MM.1S (cell line): ENCODE data around the gene CFAP61.

Experiments
- DNase-seq: peaks from one replicate; pipeline ENCODE4 v3.0.0-alpha.2; 2015
- H2AFZ ChIP-seq: fragments of 300-600 bp; sonication (generic); 2 replicates; pipeline ENCODE4 v1.6.0; 2016; ENCODE audit warnings: antibody characterized with exemption, low read length
- H3F3A ChIP-seq: fragments of 300-600 bp; sonication (generic); 2 replicates; pipeline ENCODE4 v1.6.1; 2016; ENCODE audit warnings: mild to moderate bottlenecking, antibody characterized with exemption, low read length, moderate library complexity, mixed read lengths; ENCODE audit not compliant: insufficient read depth
- H3K27ac ChIP-seq: fragments of 300-600 bp; sonication (generic); 2 replicates; pipeline ENCODE4 v1.5.1; 2016; ENCODE audit warnings: mild to moderate bottlenecking, low read length
- H3K27me3 ChIP-seq: fragments of 300-600 bp; sonication (generic); replicated peaks from 2 replicates; pipeline ENCODE4 v1.6.0; 2016; ENCODE audit warnings: low read length; ENCODE audit not compliant: insufficient read depth
- H3K36me3 ChIP-seq: fragments of 300-600 bp; sonication (generic); replicated peaks from 2 replicates; pipeline ENCODE4 v1.6.1; 2016; ENCODE audit warnings: mild to moderate bottlenecking, low read length, mixed read lengths; ENCODE audit not compliant: insufficient read depth
- H3K4me1 ChIP-seq: fragments of 300-600 bp; sonication (generic); 2 replicates; pipeline ENCODE4 v1.6.1; 2016; ENCODE audit warnings: low read length, mixed read lengths
- H3K4me2 ChIP-seq: fragments of 300-600 bp; sonication (generic); 2 replicates; pipeline ENCODE4 v1.6.0; 2016; ENCODE audit warnings: low read depth, low read length
- H3K4me3 ChIP-seq: fragments of 300-600 bp; sonication (generic); 2 replicates; pipeline ENCODE4 v1.5.1; 2016; ENCODE audit warnings: low read length, mixed read lengths
- H3K79me2 ChIP-seq: fragments of 300-600 bp; sonication (generic); 2 replicates; pipeline ENCODE4 v1.6.1; 2016; ENCODE audit warnings: mixed run types, low read length, mixed read lengths
- H3K9ac ChIP-seq: fragments of 300-600 bp; sonication (generic); 2 replicates; pipeline ENCODE4 v1.6.1; 2016; ENCODE audit warnings: low read length, mixed read lengths
- H3K9me2 ChIP-seq: fragments of 300-600 bp; sonication (generic); replicated peaks from 2 replicates; pipeline ENCODE4 v1.6.1; 2016; ENCODE audit warnings: mild to moderate bottlenecking, low read length, mixed read lengths; ENCODE audit not compliant: insufficient read depth
- H3K9me3 ChIP-seq: fragments of 300-600 bp; sonication (generic); replicated peaks from 2 replicates; pipeline ENCODE4 v1.6.1; 2016; ENCODE audit warnings: mild to moderate bottlenecking, low read length, mixed read lengths; ENCODE audit not compliant: insufficient read depth
- H4K20me1 ChIP-seq: fragments of 300-600 bp; sonication (generic); 2 replicates; pipeline ENCODE4 v1.6.1; 2016; ENCODE audit warnings: mild to moderate bottlenecking, low read length, moderate library complexity, mixed read lengths; ENCODE audit not compliant: insufficient read depth
- CTCF ChIP-seq: fragments of 300-600 bp; sonication (generic); IDR thresholded peaks from 2 replicates; pipeline ENCODE4 v1.5.1; 2016; ENCODE audit warnings: antibody characterized with exemption, low read length, mixed read lengths
- EZH2 ChIP-seq: fragments of 300-600 bp; sonication (generic); optimal IDR thresholded peaks from 2 replicates; pipeline ENCODE3; 2017; ENCODE audit warnings: low read depth, mild to moderate bottlenecking, antibody characterized with exemption, low read length, mixed read lengths
- EZH2phosphoT487 ChIP-seq: fragments of 300-600 bp; sonication (generic); IDR thresholded peaks from 2 replicates; pipeline ENCODE4 v1.6.1; 2018; ENCODE audit warnings: antibody characterized with exemption, low read length

CFAP61 gene

GRCh38 chr20:20184149-20184548 is 131.8 kb downstream of the CFAP61 start:
- no peaks in the 10 kb centered on the region for H3K9me2 ChIP-seq
- no peaks in the 10 kb centered on the region for H3K36me3 ChIP-seq
- TF ChIP-seq EZH2phosphoT487 (no peak), EZH2 (no peak), CTCF (peak; percentile 74)
- H3K79me2 ChIP-seq, result no peaks in the 10 kb centered on the region
- H3K4me2 ChIP-seq, result no peak overlapping the region
- no peaks in the 10 kb centered on the region for H3F3A ChIP-seq
- H3K4me1 ChIP-seq, result peaks cover 13% of the 10 kb centered on the region
- no peaks in the 10 kb centered on the region for H4K20me1 ChIP-seq
- no peak overlapping the region for H3K4me3 ChIP-seq
- no peaks in the 10 kb centered on the region for H3K9me3 ChIP-seq
- no peak overlapping the region for H2AFZ ChIP-seq
- H3K27ac ChIP-seq, result no peak overlapping the region
- H3K9ac ChIP-seq, result no peak overlapping the region
- peak; percentile 55 for DNase-seq
- no peaks in the 10 kb centered on the region for H3K27me3 ChIP-seq

- DNase-seq, result no peak
- H3K36me3 ChIP-seq, result no peaks in the 10 kb centered on the region
- H3K4me1 ChIP-seq, result peaks cover 16% of the 10 kb centered on the region
- H2AFZ ChIP-seq, result no peak overlapping the region
- no peaks in the 10 kb centered on the region for H3F3A ChIP-seq
- no peaks in the 10 kb centered on the region for H3K9me3 ChIP-seq
- H3K79me2 ChIP-seq, result no peaks in the 10 kb centered on the region
- no peak overlapping the region for H3K9ac ChIP-seq
- no peaks in the 10 kb centered on the region for H4K20me1 ChIP-seq
- TF ChIP-seq EZH2phosphoT487 (no peak), EZH2 (no peak), CTCF (no peak)
- no peak overlapping the region for H3K4me3 ChIP-seq
- H3K9me2 ChIP-seq, result no peaks in the 10 kb centered on the region
- H3K4me2 ChIP-seq, result no peak overlapping the region
- no peaks in the 10 kb centered on the region for H3K27me3 ChIP-seq
- H3K27ac ChIP-seq, result no peak overlapping the region
These were observed 132.4 kb downstream of the CFAP61 start for GRCh38 chr20:20184706-20185105.

- H3K4me1 ChIP-seq, result peaks cover 16% of the 10 kb centered on the region
- peak; percentile 49 for DNase-seq
- H3F3A ChIP-seq, result no peaks in the 10 kb centered on the region
- H3K4me2 ChIP-seq, result no peak overlapping the region
- no peak overlapping the region for H3K9ac ChIP-seq
- no peaks in the 10 kb centered on the region for H3K79me2 ChIP-seq
- no peaks in the 10 kb centered on the region for H3K9me3 ChIP-seq
- H3K36me3 ChIP-seq, result no peaks in the 10 kb centered on the region
- no peak overlapping the region for H3K27ac ChIP-seq
- no peaks in the 10 kb centered on the region for H3K27me3 ChIP-seq
- H3K9me2 ChIP-seq, result no peaks in the 10 kb centered on the region
- H3K4me3 ChIP-seq, result no peak overlapping the region
- H2AFZ ChIP-seq, result no peak overlapping the region
- TF ChIP-seq EZH2phosphoT487 (no peak), CTCF (no peak), EZH2 (no peak)
- H4K20me1 ChIP-seq, result no peaks in the 10 kb centered on the region
These were observed 136.3 kb downstream of the CFAP61 start for GRCh38 chr20:20188647-20189046.
